Vein endothelial cell (primary cell): ENCODE results near the gene FGFBP1. TPM values are rescaled to one million over a fixed set of nuclear protein-coding genes. Genes with fewer than 3 reads are reported as not detected.

Experiments
- total RNA-seq: library from RNA; depleted of rRNA; stranded (reverse); fragments of >200 nt; gene quantifications from 2 replicates; pipeline ENCODE4 v1.2.3, GENCODE V29; 2012

The FGFBP1 gene
- total RNA-seq, result not detected in 2 replicates

GRCh38 chr4:15938640-15939039 is at the start of gene FGFBP1:
FGFBP1 (minus strand) TSS chr4:15938740; CDS start chr4:15936632, 2,108 bp downstream.

DNA sequence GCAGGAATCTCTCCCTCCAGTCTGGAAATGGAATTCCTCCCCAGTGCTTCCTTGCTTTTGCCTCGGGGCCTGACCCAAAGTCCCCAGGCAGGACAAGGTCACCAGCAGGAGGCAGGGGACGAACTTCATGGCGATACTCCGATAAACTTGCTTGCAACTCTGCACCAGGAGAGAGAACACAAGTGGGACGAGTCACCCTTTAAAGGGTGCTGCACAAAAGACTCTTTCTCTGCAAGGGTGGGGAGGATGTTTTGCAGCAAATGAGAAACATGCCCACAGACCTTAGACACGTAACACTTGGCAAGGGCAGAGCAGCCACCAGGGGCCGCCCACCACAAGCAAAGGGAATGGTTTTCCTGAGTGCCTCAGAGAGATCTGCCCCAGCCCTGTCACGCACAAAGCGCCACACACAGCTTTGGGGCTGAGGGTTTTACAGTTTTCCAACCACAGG is 24.5 kb upstream of the FGFBP1 start, which contains the start of gene FGFBP2:
Gene FGFBP2 (minus strand): TSS at position 175 of the 451 bp plus-strand sequence. CDS start 46 bp downstream, at position 129.

Other genes starting within 250 kb of the FGFBP1 start
- 22.0 and 49.3 TPM in 2 replicates for gene BST1, start 235.7 kb downstream of the FGFBP1 start, total RNA-seq
- 0.48 and 0.98 TPM in 2 replicates for gene CD38, start 160.4 kb downstream of the FGFBP1 start, total RNA-seq
- not detected in 2 replicates for gene FGFBP2, start 24.4 kb upstream of the FGFBP1 start, total RNA-seq
- gene PROM1, start 145.3 kb upstream of the FGFBP1 start, total RNA-seq, result 0.10 TPM in 1 of 2 replicates, not detected in the other